ENCODE measurements around the gene RGS4.
"Not testable (repeated sequence)": the region's sequence is repeated elsewhere in the genome, so short reads cannot be mapped to it uniquely, and the experiment has no call there.

DNA sequence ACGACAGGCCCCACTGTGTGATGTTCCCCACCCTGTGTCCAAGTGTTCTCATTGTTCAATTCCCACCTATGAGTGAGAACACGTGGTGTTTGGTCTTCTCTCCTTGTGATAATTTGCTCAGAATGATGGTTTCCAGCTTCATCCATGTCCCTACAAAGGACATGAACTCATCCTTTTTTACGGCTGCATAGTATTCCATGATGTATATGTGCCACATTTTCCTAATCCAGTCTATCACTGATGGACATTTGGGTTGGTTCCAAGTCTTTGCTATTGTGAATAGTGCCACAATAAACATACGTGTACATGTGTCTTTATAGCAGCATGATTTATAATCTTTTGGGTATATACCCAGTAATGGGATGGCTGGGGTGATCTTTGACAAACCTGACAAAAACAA, 20.0 kb downstream of the RGS4 start:
- not testable (repeated sequence) for TF ChIP-seq POLR2A (IDR thresholded peaks at IDR 0.05)
- TF ChIP-seq, protein P1, sequence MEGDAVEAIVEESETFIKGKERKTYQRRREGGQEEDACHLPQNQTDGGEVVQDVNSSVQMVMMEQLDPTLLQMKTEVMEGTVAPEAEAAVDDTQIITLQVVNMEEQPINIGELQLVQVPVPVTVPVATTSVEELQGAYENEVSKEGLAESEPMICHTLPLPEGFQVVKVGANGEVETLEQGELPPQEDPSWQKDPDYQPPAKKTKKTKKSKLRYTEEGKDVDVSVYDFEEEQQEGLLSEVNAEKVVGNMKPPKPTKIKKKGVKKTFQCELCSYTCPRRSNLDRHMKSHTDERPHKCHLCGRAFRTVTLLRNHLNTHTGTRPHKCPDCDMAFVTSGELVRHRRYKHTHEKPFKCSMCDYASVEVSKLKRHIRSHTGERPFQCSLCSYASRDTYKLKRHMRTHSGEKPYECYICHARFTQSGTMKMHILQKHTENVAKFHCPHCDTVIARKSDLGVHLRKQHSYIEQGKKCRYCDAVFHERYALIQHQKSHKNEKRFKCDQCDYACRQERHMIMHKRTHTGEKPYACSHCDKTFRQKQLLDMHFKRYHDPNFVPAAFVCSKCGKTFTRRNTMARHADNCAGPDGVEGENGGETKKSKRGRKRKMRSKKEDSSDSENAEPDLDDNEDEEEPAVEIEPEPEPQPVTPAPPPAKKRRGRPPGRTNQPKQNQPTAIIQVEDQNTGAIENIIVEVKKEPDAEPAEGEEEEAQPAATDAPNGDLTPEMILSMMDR (IDR thresholded peaks at IDR 0.05), result not testable (repeated sequence)

Measured in Peyer's patch (tissue), 4 donors.